HEK293T (cell line): ENCODE measurements around the gene MFAP4.

Source experiments
- ARNT ChIP-seq: fragments of 450-650 bp; IDR thresholded peaks from 2 replicates; pipeline ENCODE4 v1.6.1; 2017; ENCODE audit warnings: mild to moderate bottlenecking
- BHLHE40 ChIP-seq: fragments of 450-650 bp; IDR thresholded peaks from 2 replicates; pipeline ENCODE4 v1.6.1; 2016; ENCODE audit warnings: mild to moderate bottlenecking, moderate library complexity, borderline replicate concordance
- ELF4 ChIP-seq: fragments of 450-650 bp; IDR thresholded peaks from 2 replicates; pipeline ENCODE4 v1.6.1; 2017; ENCODE audit warnings: antibody characterized with exemption
- FOXA1 ChIP-seq: fragments of 450-650 bp; IDR thresholded peaks from 2 replicates; pipeline ENCODE4 v1.6.1; 2016; ENCODE audit warnings: mild to moderate bottlenecking
- FOXM1 ChIP-seq: fragments of 450-650 bp; IDR thresholded peaks from 2 replicates; pipeline ENCODE4 v1.6.1; 2017; ENCODE audit warnings: mild to moderate bottlenecking, borderline replicate concordance
- HDGF ChIP-seq: fragments of 450-650 bp; IDR thresholded peaks from 2 replicates; pipeline ENCODE4 v1.6.1; 2017; ENCODE audit warnings: antibody characterized with exemption, borderline replicate concordance
- L3MBTL2 ChIP-seq: fragments of 450-650 bp; conservative IDR thresholded peaks from 2 replicates; pipeline ENCODE4 v1.6.1; 2016; ENCODE audit warnings: mild to moderate bottlenecking
- NFRKB ChIP-seq: fragments of 450-650 bp; IDR thresholded peaks from 2 replicates; pipeline ENCODE4 v1.6.1; 2016; ENCODE audit warnings: mild to moderate bottlenecking, moderate library complexity
- SP1 ChIP-seq: fragments of 450-650 bp; IDR thresholded peaks from 2 replicates; pipeline ENCODE4 v1.6.1; 2017
- SUZ12 ChIP-seq: fragments of 450-650 bp; IDR thresholded peaks from 2 replicates; pipeline ENCODE4 v1.6.1; 2016; ENCODE audit warnings: mild to moderate bottlenecking
- TARDBP ChIP-seq: fragments of 450-650 bp; IDR thresholded peaks from 2 replicates; pipeline ENCODE4 v1.6.1; 2016

DNA sequence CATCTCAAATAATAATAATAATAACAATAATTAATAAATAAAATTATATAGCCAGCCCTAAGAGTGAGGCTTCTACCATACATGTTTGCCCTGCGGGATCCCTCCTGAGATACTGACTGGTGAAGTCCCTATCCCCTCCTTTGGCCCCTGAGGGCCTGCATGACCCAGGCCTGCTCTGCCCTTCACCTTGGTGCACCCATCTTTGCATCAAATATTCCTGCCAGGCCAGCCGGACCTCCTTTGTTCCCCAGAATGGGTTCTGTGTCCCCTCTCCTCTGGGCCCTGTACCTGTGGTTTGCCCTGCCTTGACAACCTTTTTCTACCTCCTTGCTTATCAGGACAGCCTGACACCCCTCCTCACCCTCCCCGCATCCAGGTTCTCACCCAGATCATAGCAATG is 22.1 kb upstream of the MFAP4 start:
- TF ChIP-seq BHLHE40 (no peak), ARNT (no peak), SP1 (no peak), FOXM1 (no peak), L3MBTL2 (no peak), NFRKB (no peak), FOXA1 (no peak), TARDBP (no peak), ELF4 (no peak), HDGF (no peak), SUZ12 (no peak)
